ENCODE measurements around the gene WNK2.

The WNK2 gene

GRCh38 chr9:93297659-93298497 is 113.9 kb downstream of the WNK2 start:
- no peak for DNase-seq

GRCh38 chr9:93298498-93299417 is 114.8 kb downstream of the WNK2 start:
- DNase-seq = no peak

- no peak for DNase-seq
Measured at GRCh38 chr9:93299418-93300174, 115.7 kb downstream of the WNK2 start.

- DNase-seq = no peak
Measured at GRCh38 chr9:93300175-93300572, 116.2 kb downstream of the WNK2 start.

- DNase-seq = no peak
Measured at GRCh38 chr9:93300585-93301081, 116.7 kb downstream of the WNK2 start.

GRCh38 chr9:93301291-93301811 is 117.4 kb downstream of the WNK2 start:
- no peak for DNase-seq

GRCh38 chr9:93301911-93302541 is 118.1 kb downstream of the WNK2 start:
- no peak for DNase-seq

- DNase-seq = no peak
Measured at GRCh38 chr9:93302586-93303257, 118.8 kb downstream of the WNK2 start.

- no peak for DNase-seq
Measured at GRCh38 chr9:93303258-93303771, 119.4 kb downstream of the WNK2 start.

GRCh38 chr9:93303806-93304573 is 120.1 kb downstream of the WNK2 start:
- DNase-seq = no peak

- DNase-seq = peak; percentile 20 to 49
Measured at GRCh38 chr9:93304574-93305496, 120.9 kb downstream of the WNK2 start.

- peak in 1 of 2 donors; percentile 48 for DNase-seq
Measured at GRCh38 chr9:93305497-93306020, 121.6 kb downstream of the WNK2 start.

GRCh38 chr9:93306081-93306480 is 122.1 kb downstream of the WNK2 start:
- no peak for DNase-seq

- DNase-seq = no peak
Measured at GRCh38 chr9:93306579-93307091, 122.7 kb downstream of the WNK2 start.

GRCh38 chr9:93307468-93308157 is 123.7 kb downstream of the WNK2 start:
- no peak for DNase-seq

- DNase-seq = no peak
Measured at GRCh38 chr9:93308158-93308602, 124.2 kb downstream of the WNK2 start.

GRCh38 chr9:93308676-93309075 is 124.7 kb downstream of the WNK2 start:
- no peak for DNase-seq

GRCh38 chr9:93309889-93310425 is 126.0 kb downstream of the WNK2 start:
- DNase-seq = no peak

Data from hippocampal formation (tissue), 2 donors.